Loucy (cell line): Measurements from ENCODE around the gene DENND6A.

Experiments
- H2AFZ ChIP-seq: fragments of 200-600 bp; sonication (generic); 2 replicates; pipeline ENCODE4 v1.6.0; 2016; ENCODE audit warnings: antibody characterized with exemption, mild to moderate bottlenecking, low read length, moderate library complexity
- H3F3A ChIP-seq: fragments of 200-600 bp; 2 replicates; pipeline ENCODE4 v1.6.0; 2016; ENCODE audit warnings: antibody characterized with exemption, low read depth, mild to moderate bottlenecking
- H3K27me3 ChIP-seq: fragments of 200-600 bp; sonication (generic); 2 replicates; pipeline ENCODE4 v1.6.1; 2014; ENCODE audit warnings: low read length, mild to moderate bottlenecking; ENCODE audit not compliant: insufficient read depth, poor library complexity, severe bottlenecking
- H3K36me3 ChIP-seq: fragments of 200-600 bp; sonication (generic); 2 replicates; pipeline ENCODE4 v1.6.1; 2016; ENCODE audit warnings: low read length; ENCODE audit not compliant: insufficient read depth
- H3K4me1 ChIP-seq: fragments of 200-600 bp; sonication (generic); 2 replicates; pipeline ENCODE4 v1.5.1; 2014; ENCODE audit warnings: low read length, mild to moderate bottlenecking; ENCODE audit not compliant: insufficient read depth, poor library complexity, severe bottlenecking
- H3K4me2 ChIP-seq: fragments of 200-600 bp; sonication (generic); 2 replicates; pipeline ENCODE4 v1.6.0; 2014; ENCODE audit warnings: antibody characterized with exemption, low read length, low read depth, mild to moderate bottlenecking; ENCODE audit not compliant: poor library complexity, severe bottlenecking
- H3K4me3 ChIP-seq: fragments of 200-600 bp; sonication (generic); 2 replicates; pipeline ENCODE4 v1.5.1; 2014; ENCODE audit warnings: low read length, mild to moderate bottlenecking, mixed read lengths; ENCODE audit not compliant: poor library complexity, severe bottlenecking
- H3K79me2 ChIP-seq: fragments of 200-600 bp; sonication (generic); 2 replicates; pipeline ENCODE4 v1.6.1; 2014; ENCODE audit warnings: low read length; ENCODE audit not compliant: insufficient read depth
- H3K9ac ChIP-seq: fragments of 200-600 bp; sonication (generic); 2 replicates; pipeline ENCODE4 v1.6.0; 2014; ENCODE audit warnings: mild to moderate bottlenecking, low read depth, low read length, moderate library complexity; ENCODE audit not compliant: poor library complexity, severe bottlenecking
- H3K9me2 ChIP-seq: fragments of 200-600 bp; sonication (generic); replicated peaks from 2 replicates; pipeline ENCODE4 v1.6.1; 2016; ENCODE audit warnings: low read depth, low read length, mixed read lengths
- H3K9me3 ChIP-seq: fragments of 200-600 bp; sonication (generic); 2 replicates; pipeline ENCODE4 v1.6.1; 2014; ENCODE audit warnings: mild to moderate bottlenecking, antibody characterized with exemption, low read length, low read depth; ENCODE audit not compliant: insufficient read depth
- H4K20me1 ChIP-seq: fragments of 200-600 bp; sonication (generic); 2 replicates; pipeline ENCODE4 v1.6.0; 2014; ENCODE audit warnings: antibody characterized with exemption, low read length, mild to moderate bottlenecking; ENCODE audit not compliant: insufficient read depth, poor library complexity, severe bottlenecking
- EZH2phosphoT487 ChIP-seq: fragments of 200-600 bp; IDR thresholded peaks from 2 replicates; pipeline ENCODE4 v1.6.1; 2018; ENCODE audit warnings: antibody characterized with exemption, mild to moderate bottlenecking, moderate library complexity, borderline replicate concordance
- TF ChIP-seq, protein P1 (sequence below): fragments of 200-600 bp; sonication (generic); conservative IDR thresholded peaks from 2 replicates; pipeline ENCODE4 v1.5.1; 2014; ENCODE audit warnings: mild to moderate bottlenecking, antibody characterized with exemption, low read length

DENND6A gene

DNA sequence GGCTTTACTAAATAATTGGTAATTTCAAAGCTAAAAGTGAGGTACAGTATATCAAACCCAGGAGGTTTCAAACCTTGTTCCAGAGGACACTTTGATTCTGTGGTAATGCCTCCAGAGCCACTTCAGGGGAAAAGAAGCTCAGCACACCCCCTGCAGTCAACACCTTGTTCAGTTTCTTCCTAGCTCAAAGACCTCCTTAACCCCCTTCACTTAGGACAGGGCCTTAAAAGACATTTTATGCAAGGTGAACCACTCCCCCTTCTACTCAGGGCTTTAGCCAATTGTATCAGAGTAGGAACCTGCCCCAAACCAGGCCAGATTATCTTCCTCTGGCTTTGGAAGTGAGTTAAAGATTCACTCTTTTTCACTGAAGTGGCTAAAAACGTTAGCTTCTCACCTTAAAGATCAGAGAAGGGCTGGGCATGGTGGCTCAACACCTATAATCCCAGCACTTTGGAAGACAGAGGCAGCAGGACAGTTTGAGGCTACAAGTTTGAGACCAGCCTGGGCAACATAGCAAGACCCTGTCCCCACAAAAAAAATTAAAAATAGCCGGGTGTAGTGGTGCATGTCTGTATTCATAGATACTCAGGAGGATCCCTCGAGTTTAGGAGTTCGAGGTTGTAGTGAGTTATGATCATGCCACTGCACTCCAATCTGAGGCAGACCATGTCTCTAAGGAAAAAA lies 3.4 kb downstream of the DENND6A start:
- TF ChIP-seq EZH2phosphoT487 = no peak
- TF ChIP-seq, protein P1, sequence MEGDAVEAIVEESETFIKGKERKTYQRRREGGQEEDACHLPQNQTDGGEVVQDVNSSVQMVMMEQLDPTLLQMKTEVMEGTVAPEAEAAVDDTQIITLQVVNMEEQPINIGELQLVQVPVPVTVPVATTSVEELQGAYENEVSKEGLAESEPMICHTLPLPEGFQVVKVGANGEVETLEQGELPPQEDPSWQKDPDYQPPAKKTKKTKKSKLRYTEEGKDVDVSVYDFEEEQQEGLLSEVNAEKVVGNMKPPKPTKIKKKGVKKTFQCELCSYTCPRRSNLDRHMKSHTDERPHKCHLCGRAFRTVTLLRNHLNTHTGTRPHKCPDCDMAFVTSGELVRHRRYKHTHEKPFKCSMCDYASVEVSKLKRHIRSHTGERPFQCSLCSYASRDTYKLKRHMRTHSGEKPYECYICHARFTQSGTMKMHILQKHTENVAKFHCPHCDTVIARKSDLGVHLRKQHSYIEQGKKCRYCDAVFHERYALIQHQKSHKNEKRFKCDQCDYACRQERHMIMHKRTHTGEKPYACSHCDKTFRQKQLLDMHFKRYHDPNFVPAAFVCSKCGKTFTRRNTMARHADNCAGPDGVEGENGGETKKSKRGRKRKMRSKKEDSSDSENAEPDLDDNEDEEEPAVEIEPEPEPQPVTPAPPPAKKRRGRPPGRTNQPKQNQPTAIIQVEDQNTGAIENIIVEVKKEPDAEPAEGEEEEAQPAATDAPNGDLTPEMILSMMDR = peak; percentile 48
- H3K9me2 ChIP-seq = no peaks in the 10 kb centered on the region
- H3K4me3 ChIP-seq = peak overlapping the region; percentile 3
- H3K36me3 ChIP-seq = no peaks in the 10 kb centered on the region
- no peaks in the 10 kb centered on the region for H3F3A ChIP-seq
- H3K27me3 ChIP-seq = no peaks in the 10 kb centered on the region
- no peak overlapping the region for H3K9ac ChIP-seq
- H3K4me1 ChIP-seq = peaks cover 47% of the 10 kb centered on the region
- no peak overlapping the region for H2AFZ ChIP-seq
- H3K9me3 ChIP-seq = no peaks in the 10 kb centered on the region
- H3K4me2 ChIP-seq = peak overlapping the region; percentile 98
- peaks cover 56% of the 10 kb centered on the region for H4K20me1 ChIP-seq
- H3K79me2 ChIP-seq = peaks cover 78% of the 10 kb centered on the region

DNA sequence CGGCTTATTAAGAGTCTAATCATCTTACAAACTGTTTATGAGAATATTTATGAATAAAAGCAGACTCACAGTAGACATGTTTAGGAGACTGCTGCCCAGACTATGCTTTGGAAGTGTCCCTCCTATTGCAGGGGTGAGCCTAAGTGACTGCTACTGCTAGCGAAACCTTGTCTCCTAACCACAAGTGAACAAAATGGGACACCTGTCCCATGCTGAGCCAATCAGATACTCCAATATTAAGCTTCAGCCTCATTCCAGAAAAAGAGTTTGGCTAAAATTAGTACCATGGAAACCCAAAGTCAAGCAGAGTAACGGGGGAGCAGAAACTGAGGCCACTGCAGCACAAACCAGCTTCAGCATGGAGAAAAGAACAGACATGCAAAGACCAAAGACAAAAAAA lies 4.6 kb downstream of the DENND6A start:
- Histone ChIP-seq H3K9me2 (no peaks in the 10 kb centered on the region), H3K9me3 (no peaks in the 10 kb centered on the region), H3K36me3 (no peaks in the 10 kb centered on the region), H3K9ac (no peak overlapping the region), H3K4me2 (peak overlapping the region; percentile 98), H3F3A (no peaks in the 10 kb centered on the region), H4K20me1 (peaks cover 61% of the 10 kb centered on the region), H2AFZ (no peak overlapping the region), H3K79me2 (peaks cover 82% of the 10 kb centered on the region), H3K4me3 (peak overlapping the region; percentile 3), H3K27me3 (no peaks in the 10 kb centered on the region), H3K4me1 (peaks cover 48% of the 10 kb centered on the region)
- TF ChIP-seq EZH2phosphoT487 = no peak
- TF ChIP-seq, protein P1 = no peak

DNA sequence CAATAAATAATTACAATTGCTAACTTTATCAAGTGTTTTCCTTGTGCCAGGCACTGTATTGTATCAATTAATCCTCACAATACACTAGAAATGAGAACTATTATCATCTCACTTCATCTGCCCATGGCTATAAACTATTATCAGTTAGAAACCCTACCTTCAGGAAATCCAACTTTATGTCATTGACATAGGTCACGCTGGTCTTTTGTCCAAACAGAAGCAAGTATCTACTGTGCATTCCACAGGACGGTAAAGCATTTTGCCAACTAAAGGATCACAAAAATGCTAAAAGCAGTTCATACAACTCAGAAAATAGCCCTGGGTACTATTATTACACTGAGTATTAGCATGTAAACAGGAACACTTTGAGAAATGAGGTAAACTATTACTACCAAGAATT lies 9.6 kb downstream of the DENND6A start:
- H3K4me1 ChIP-seq = peaks cover 41% of the 10 kb centered on the region
- no peak overlapping the region for H3K4me3 ChIP-seq

More for the DNA sequence above, 9.6 kb downstream of the DENND6A start:
- no peak for TF ChIP-seq EZH2phosphoT487
- TF ChIP-seq, protein P1 = no peak
- Histone ChIP-seq H2AFZ (no peak overlapping the region), H3K9ac (no peak overlapping the region), H3K79me2 (peaks cover 51% of the 10 kb centered on the region), H3K9me2 (no peaks in the 10 kb centered on the region), H3K9me3 (no peaks in the 10 kb centered on the region), H3K27me3 (no peaks in the 10 kb centered on the region), H3F3A (peaks cover 3% of the 10 kb centered on the region; the same call in 1 of the 2 replicates), H4K20me1 (peaks cover 49% of the 10 kb centered on the region), H3K36me3 (peaks cover 9% of the 10 kb centered on the region; the same call in 1 of the 2 replicates), H3K4me2 (peak overlapping the region; percentile 6)
